ENCODE measurements around the gene LRRC8B.
"Not testable (repeated sequence)": the region's sequence is repeated elsewhere in the genome, so short reads cannot be mapped to it uniquely, and the experiment has no call there.

Gene LRRC8B

GRCh38 chr1:89524369-89525168, at the start of gene LRRC8B:
TSS of gene LRRC8B (plus strand) at chr1:89524829. CDS start at chr1:89582651, 57,822 bp downstream.
- DNase-seq: peak; percentile 92

- DNase-seq: no peak
Observed at GRCh38 chr1:89475269-89475668, 49.4 kb upstream of the LRRC8B start.

- DNase-seq: no peak
Observed at GRCh38 chr1:89476072-89476471, 48.6 kb upstream of the LRRC8B start.

DNA sequence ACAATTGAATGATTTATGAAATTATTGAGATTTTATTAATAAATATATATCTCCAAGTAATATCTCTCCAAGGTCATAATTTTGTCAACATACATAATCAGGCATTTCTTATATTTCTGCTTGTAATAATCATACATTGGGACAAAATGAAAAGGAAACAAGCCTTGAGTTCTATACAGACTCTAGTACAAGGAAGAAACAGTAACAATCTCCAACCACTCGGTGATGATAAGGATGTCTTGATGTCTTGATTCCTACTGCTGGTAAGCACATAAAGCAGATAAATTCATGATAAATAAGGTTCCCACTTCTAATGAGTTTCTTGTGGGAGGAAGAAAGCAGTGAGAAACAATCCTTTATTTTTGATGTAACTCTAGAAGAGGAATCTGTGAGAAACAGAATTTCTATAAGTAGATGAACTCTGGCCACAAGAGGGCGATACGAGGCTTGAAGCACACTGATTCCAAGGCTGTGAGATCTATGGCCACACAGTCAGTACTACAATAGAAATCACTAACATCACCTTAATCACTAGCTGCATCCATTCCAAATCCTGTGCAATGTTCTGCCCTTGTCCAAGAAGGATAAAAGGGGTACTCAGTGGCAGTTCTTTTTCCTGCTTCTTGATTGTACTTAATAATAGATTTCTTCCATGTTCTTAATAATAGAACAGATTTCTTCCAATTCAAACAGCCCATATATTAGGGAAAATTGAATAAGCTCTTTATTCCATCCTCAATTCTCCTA, 41.4 kb upstream of the LRRC8B start:
- peak; percentile 66 for DNase-seq

DNA sequence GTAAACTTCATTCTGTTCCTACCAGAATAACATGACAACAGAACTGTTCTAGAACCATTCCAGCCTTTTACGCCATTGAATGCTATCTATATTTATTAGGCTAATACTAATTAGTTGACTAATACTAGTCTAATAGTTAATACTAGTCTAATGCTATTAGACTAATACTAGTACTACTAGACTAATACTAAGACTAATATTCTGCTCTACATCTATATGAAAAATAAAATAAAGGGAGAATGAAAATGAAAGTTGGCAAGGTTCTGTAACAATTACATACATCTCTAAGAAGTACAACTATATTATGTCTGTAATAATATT, 40.9 kb upstream of the LRRC8B start:
- no peak for DNase-seq

DNA sequence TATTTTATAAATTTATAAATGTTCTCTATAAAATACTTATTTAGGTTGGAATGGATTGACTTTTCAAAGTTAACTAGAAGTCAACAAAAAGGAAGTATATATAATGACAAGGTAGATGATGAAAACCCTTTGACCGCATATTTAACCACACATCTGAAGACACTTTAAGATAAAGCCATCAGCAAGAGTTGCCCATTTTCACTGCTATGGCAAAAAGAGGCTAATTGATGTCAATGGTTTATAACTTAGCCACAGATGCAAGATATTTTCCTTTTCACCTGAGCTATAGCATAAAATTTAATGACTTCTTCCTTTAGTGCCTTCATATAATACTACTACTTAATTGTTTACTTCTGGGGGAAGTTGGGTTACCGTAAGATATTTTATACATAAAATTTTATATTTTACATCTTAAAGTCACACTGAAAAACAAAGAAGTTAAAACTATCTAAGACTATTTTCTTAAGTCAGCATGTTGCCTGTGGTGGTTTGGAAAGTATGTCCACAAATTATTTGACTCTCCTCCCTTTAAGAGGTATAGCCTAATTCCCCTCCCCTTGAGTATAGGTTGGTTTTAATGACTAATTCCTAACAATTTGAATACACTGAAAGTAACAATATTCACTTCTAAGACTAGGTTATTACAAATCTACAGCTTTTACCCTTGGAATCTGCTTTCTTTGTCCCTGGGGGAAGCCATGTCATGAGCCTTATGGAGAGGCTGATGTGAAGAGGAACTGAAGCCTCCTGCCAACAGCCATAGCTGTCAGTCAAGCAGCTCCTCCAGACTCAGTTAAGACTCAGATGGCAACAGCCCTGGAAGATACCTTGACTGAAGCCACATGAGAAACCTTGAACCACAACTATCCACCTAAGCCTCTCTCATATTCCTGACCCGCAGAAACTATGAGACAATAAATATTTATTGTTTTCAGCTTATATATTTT, 40.3 kb upstream of the LRRC8B start:
- DNase-seq: no peak

GRCh38 chr1:89487972-89488371, 36.7 kb upstream of the LRRC8B start:
- DNase-seq: no peak

DNA sequence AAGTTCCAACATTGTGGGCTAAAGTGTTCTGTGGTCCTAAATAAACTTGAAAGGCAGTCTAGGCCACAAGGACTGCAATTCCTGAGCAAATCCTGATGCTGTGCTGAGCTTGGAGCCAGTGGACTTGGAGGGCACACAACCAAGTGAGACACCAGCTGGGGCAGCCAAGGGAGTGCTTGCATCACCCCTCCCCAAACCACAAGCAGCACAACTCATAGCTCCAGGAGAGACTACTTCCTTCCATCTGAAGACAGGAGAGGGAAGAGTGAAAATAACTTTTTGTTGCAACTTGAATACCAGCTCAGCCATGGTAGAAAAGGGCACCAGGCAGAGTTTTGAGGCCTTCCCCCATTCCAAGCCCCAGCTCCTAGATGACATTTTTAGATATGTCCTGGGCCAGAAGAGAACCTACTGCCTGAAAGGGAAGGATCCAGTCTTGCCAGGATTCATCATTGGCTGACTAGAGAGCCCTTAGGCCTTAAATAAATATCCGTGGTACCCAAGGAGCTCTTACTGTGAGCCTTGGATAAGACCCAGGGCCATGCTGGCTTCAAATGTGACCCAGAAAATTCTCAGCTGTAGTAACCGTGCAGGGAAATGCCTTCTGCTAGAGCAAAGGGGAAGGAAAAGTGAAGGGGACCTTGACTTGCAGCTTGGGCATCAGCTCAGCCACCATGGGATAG, 35.4 kb upstream of the LRRC8B start:
- no peak for DNase-seq

GRCh38 chr1:89490389-89490788, 34.2 kb upstream of the LRRC8B start:
- DNase-seq: no peak

DNA sequence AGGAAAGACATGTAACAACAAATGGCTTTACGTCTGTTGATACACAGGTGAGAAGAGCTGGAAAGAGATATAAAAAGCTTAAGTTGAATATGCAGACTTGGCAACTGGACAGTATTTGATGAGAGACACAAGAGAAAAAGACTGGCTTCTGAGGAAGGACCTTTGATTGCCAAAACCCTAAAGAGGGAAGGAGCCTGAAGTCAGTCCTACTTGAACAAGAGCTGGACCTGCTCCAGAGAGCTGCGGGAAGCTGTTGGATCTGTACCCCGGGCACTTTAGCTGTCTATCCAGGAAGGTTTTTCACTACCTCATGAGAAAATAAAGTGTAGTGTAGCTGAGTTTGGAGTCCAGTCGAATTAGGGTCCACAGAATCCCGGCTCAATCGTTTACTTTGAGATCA, 25.3 kb upstream of the LRRC8B start:
- no peak for DNase-seq

GRCh38 chr1:89502042-89502441, 22.6 kb upstream of the LRRC8B start:
- no peak for DNase-seq

- DNase-seq: no peak
Observed at GRCh38 chr1:89502895-89503294, 21.7 kb upstream of the LRRC8B start.

DNA sequence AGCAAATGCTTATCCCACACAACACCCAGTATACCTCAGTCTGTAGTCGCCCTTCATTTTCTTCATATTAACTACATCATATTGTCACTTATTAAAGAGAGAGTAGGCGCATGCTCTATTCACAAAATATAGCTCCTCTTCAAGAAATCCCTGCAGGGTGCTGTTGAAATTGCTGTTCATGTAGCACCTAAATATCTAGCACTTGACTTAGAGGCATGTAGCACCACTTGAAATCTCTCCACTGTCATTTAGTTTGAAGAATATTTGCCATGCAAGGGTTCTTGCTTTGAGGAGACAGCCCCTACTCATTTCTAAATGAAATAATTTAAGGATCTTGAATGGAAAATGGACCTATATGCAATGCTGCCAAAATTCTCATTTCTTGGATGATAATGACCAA, 20.9 kb upstream of the LRRC8B start:
- no peak for DNase-seq

DNA sequence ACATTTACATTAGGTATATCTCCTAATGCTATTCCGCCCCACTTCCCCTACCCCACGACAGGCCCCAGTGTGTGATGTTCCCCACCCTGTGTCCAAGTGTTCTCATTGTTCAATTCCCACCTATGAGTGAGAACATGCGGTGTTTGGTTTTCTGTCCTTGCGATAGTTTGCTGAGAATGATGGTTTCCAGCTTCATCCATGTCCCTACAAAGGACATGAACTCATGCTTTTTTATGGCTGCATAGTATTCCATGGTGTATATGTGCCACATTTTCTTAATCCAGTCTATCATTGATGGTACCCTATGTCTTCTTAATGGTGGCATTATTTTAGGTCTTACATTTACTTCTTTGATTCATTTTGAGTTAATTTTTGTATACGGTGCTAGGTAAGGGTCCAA, 14.6 kb upstream of the LRRC8B start:
- not testable (repeated sequence) for DNase-seq

DNA sequence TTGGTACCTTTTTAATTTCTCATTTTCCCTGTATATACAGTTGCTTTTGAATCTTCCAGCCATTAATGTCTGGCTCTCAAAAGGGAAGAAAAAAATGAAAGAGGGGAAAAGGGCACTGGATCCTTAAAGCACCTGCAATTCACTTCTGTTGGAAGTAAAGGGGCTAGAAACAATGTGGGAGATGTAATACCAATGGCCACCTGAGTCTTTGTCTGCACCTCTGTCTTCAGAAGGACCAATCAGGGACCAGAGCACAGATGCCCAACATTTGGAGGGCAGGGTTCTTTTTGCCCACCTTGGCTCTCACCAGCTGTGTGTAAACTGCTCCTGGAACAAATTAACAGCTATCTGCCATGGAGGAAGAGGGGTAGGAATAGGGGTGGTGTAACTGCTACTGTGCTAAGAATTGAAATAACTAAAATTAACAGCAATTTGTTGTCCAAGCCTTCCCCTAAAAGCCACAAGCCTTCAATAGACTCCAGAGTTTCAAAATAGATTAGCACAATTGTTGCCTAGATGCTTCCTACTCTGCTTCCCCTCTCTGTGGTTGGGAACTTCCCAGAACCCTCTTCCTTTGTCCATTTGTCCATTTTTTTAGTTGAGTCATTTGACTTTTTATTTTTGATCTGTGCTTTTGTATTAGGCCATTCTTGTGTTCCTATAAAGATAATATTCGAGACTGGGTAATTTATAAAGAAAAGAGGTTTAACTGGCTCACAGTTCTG, 11.5 kb upstream of the LRRC8B start:
- DNase-seq: no peak

- DNase-seq: no peak
Observed at GRCh38 chr1:89516055-89516454, 8.6 kb upstream of the LRRC8B start.

DNA sequence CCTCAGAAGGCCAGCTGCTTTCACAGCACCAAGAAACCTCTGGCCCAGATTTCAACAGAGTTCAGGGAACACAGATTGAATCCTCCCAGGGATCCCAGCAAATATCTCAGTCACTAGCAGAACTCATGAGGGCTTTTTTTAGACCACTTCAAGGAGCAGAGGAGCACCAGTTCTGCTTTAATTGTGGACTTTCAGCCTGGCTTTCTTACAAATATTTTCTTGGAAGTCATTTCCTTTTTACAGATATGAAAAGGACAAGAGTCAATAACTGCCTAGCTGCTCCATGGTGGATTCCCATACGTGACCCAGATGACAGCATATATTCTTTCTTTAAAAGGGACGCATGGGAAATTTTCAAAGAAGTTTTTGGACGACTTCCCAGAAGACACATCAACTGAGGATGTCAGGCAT, 6.4 kb upstream of the LRRC8B start:
- DNase-seq: no peak

GRCh38 chr1:89519779-89520358, 4.8 kb upstream of the LRRC8B start:
- no peak for DNase-seq

GRCh38 chr1:89521977-89522376, 2.7 kb upstream of the LRRC8B start:
- DNase-seq: not testable (repeated sequence)

DNA sequence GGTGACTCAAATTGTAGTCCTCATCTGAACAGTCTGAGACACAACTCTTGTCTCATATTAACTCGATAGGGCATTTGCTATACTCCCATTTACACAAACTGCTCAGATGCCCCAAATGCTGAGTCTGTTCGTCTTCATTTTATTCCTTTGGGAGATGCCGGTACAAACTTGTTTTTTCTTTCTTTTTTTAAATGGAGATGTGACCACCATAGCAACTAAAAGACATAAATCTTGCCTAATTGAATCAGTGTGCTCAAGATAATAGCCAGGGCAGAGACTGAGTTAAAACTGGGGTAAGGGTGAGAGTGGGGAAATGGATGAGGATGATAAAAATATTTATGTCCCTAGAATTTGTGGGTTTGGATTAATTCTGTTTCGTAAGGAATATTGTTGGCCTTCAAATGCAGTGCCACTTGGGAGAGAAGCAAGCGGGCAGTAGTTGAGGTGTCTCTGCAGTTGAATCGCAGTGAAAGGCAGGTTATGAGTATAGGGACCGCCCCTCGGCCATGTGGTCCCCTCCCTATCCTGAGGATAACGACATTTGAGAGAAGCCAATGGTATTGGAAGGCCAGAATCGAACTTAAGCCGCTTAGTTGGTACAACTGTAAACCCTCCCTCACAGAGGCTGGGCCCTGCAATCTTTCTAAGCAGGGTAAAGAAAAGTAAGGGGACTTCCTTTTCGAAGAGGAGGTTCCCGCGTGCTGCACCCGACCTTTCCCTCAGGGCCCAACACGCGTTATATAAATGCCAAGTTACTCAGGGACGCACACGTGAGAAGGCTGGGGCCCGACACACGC, 859 bp upstream of the LRRC8B start:
- no peak for DNase-seq
